ENCODE results near the gene MGMT.

Gene MGMT

GRCh38 chr10:129533281-129533680, 66.2 kb downstream of the MGMT start:
- no peak overlapping the region for H3K4me3 ChIP-seq (ENCODE audit: insufficient read length, low read depth)
- H3K27me3 ChIP-seq (ENCODE audit: insufficient read depth, insufficient read length): no peaks in the 10 kb centered on the region
- H3K4me1 ChIP-seq (ENCODE audit: insufficient read depth, insufficient read length): peaks cover 5% of the 10 kb centered on the region
- no peak overlapping the region for H3K9ac ChIP-seq (ENCODE audit: insufficient read length, low read depth)
- H3K9me3 ChIP-seq (ENCODE audit: insufficient read depth, low read length): no peaks in the 10 kb centered on the region
- no peaks in the 10 kb centered on the region for H3K36me3 ChIP-seq (ENCODE audit: insufficient read depth, insufficient read length, low read length)
- no peak for DNase-seq (ENCODE audit: low read depth, low spot score)
- TF ChIP-seq SUZ12 (IDR thresholded peaks at IDR 0.05; ENCODE audit: extremely low read depth, insufficient read depth, insufficient read length) (no peak), YY1 (IDR thresholded peaks at IDR 0.05; ENCODE audit: insufficient read depth, insufficient read length) (no peak)

GRCh38 chr10:129534826-129535225, 67.8 kb downstream of the MGMT start:
- Histone ChIP-seq H3K9ac (ENCODE audit: insufficient read length, low read depth) (no peak overlapping the region), H3K4me3 (ENCODE audit: insufficient read length, low read depth) (no peak overlapping the region), H3K36me3 (ENCODE audit: insufficient read depth, insufficient read length, low read length) (no peaks in the 10 kb centered on the region), H3K4me1 (ENCODE audit: insufficient read depth, insufficient read length) (peaks cover 5% of the 10 kb centered on the region), H3K9me3 (ENCODE audit: insufficient read depth, low read length) (no peaks in the 10 kb centered on the region), H3K27me3 (ENCODE audit: insufficient read depth, insufficient read length) (no peaks in the 10 kb centered on the region)
- TF ChIP-seq YY1 (IDR thresholded peaks at IDR 0.05; ENCODE audit: insufficient read depth, insufficient read length) (no peak), SUZ12 (IDR thresholded peaks at IDR 0.05; ENCODE audit: extremely low read depth, insufficient read depth, insufficient read length) (no peak)
- no peak for DNase-seq (ENCODE audit: low read depth, low spot score)

- H3K9me3 ChIP-seq (ENCODE audit: insufficient read depth, low read length): no peaks in the 10 kb centered on the region
- no peak for DNase-seq (ENCODE audit: low read depth, low spot score)
- no peak overlapping the region for H3K9ac ChIP-seq (ENCODE audit: insufficient read length, low read depth)
- peaks cover 3% of the 10 kb centered on the region for H3K4me1 ChIP-seq (ENCODE audit: insufficient read depth, insufficient read length)
- no peak for TF ChIP-seq ZNF274 (IDR thresholded peaks at IDR 0.05; ENCODE audit: low read depth, low read length)
- no peak for TF ChIP-seq YY1 (IDR thresholded peaks at IDR 0.05; ENCODE audit: insufficient read depth, insufficient read length)
- TF ChIP-seq SUZ12 (IDR thresholded peaks at IDR 0.05; ENCODE audit: extremely low read depth, insufficient read depth, insufficient read length): no peak
- no peak overlapping the region for H3K4me3 ChIP-seq (ENCODE audit: insufficient read length, low read depth)
- no peaks in the 10 kb centered on the region for H3K27me3 ChIP-seq (ENCODE audit: insufficient read depth, insufficient read length)
- H3K36me3 ChIP-seq (ENCODE audit: insufficient read depth, insufficient read length, low read length): no peaks in the 10 kb centered on the region
Observed at GRCh38 chr10:129536336-129536735, 69.3 kb downstream of the MGMT start.

GRCh38 chr10:129537151-129537550, 70.1 kb downstream of the MGMT start:
- no peaks in the 10 kb centered on the region for H3K27me3 ChIP-seq (ENCODE audit: insufficient read depth, insufficient read length)
- DNase-seq (ENCODE audit: low read depth, low spot score): no peak
- TF ChIP-seq SUZ12 (IDR thresholded peaks at IDR 0.05; ENCODE audit: extremely low read depth, insufficient read depth, insufficient read length) (no peak), ZNF274 (IDR thresholded peaks at IDR 0.05; ENCODE audit: low read depth, low read length) (no peak), YY1 (IDR thresholded peaks at IDR 0.05; ENCODE audit: insufficient read depth, insufficient read length) (no peak)
- H3K4me3 ChIP-seq (ENCODE audit: insufficient read length, low read depth): no peak overlapping the region
- H3K36me3 ChIP-seq (ENCODE audit: insufficient read depth, insufficient read length, low read length): no peaks in the 10 kb centered on the region
- H3K9ac ChIP-seq (ENCODE audit: insufficient read length, low read depth): no peak overlapping the region
- no peaks in the 10 kb centered on the region for H3K9me3 ChIP-seq (ENCODE audit: insufficient read depth, low read length)
- H3K4me1 ChIP-seq (ENCODE audit: insufficient read depth, insufficient read length): peaks cover 1% of the 10 kb centered on the region

GRCh38 chr10:129538236-129538635, 71.2 kb downstream of the MGMT start:
- Histone ChIP-seq H3K36me3 (ENCODE audit: insufficient read depth, insufficient read length, low read length) (no peaks in the 10 kb centered on the region), H3K9ac (ENCODE audit: insufficient read length, low read depth) (no peak overlapping the region), H3K27me3 (ENCODE audit: insufficient read depth, insufficient read length) (no peaks in the 10 kb centered on the region), H3K4me1 (ENCODE audit: insufficient read depth, insufficient read length) (no peaks in the 10 kb centered on the region), H3K4me3 (ENCODE audit: insufficient read length, low read depth) (no peak overlapping the region), H3K9me3 (ENCODE audit: insufficient read depth, low read length) (no peaks in the 10 kb centered on the region)
- TF ChIP-seq YY1 (IDR thresholded peaks at IDR 0.05; ENCODE audit: insufficient read depth, insufficient read length) (no peak), SUZ12 (IDR thresholded peaks at IDR 0.05; ENCODE audit: extremely low read depth, insufficient read depth, insufficient read length) (no peak), ZNF274 (IDR thresholded peaks at IDR 0.05; ENCODE audit: low read depth, low read length) (no peak)
- DNase-seq (ENCODE audit: low read depth, low spot score): no peak

- H3K4me1 ChIP-seq (ENCODE audit: insufficient read depth, insufficient read length): no peaks in the 10 kb centered on the region
- no peak overlapping the region for H3K4me3 ChIP-seq (ENCODE audit: insufficient read length, low read depth)
- H3K9me3 ChIP-seq (ENCODE audit: insufficient read depth, low read length): no peaks in the 10 kb centered on the region
- H3K9ac ChIP-seq (ENCODE audit: insufficient read length, low read depth): no peak overlapping the region
- H3K36me3 ChIP-seq (ENCODE audit: insufficient read depth, insufficient read length, low read length): no peaks in the 10 kb centered on the region
- H3K27me3 ChIP-seq (ENCODE audit: insufficient read depth, insufficient read length): no peaks in the 10 kb centered on the region
- no peak for DNase-seq (ENCODE audit: low read depth, low spot score)
- TF ChIP-seq YY1 (IDR thresholded peaks at IDR 0.05; ENCODE audit: insufficient read depth, insufficient read length) (no peak), ZNF274 (IDR thresholded peaks at IDR 0.05; ENCODE audit: low read depth, low read length) (no peak)
Observed at GRCh38 chr10:129541200-129541599, 74.2 kb downstream of the MGMT start.

GRCh38 chr10:129541748-129542487, 74.9 kb downstream of the MGMT start:
- no peaks in the 10 kb centered on the region for H3K4me1 ChIP-seq (ENCODE audit: insufficient read depth, insufficient read length)

More at GRCh38 chr10:129541748-129542487, 74.9 kb downstream of the MGMT start:
- TF ChIP-seq YY1 (IDR thresholded peaks at IDR 0.05; ENCODE audit: insufficient read depth, insufficient read length) (no peak), ZNF274 (IDR thresholded peaks at IDR 0.05; ENCODE audit: low read depth, low read length) (no peak), SUZ12 (IDR thresholded peaks at IDR 0.05; ENCODE audit: extremely low read depth, insufficient read depth, insufficient read length) (no peak)
- H3K9ac ChIP-seq (ENCODE audit: insufficient read length, low read depth): no peak overlapping the region
- H3K9me3 ChIP-seq (ENCODE audit: insufficient read depth, low read length): no peaks in the 10 kb centered on the region
- H3K4me3 ChIP-seq (ENCODE audit: insufficient read length, low read depth): no peak overlapping the region
- H3K36me3 ChIP-seq (ENCODE audit: insufficient read depth, insufficient read length, low read length): no peaks in the 10 kb centered on the region
- H3K27me3 ChIP-seq (ENCODE audit: insufficient read depth, insufficient read length): no peaks in the 10 kb centered on the region
- no peak for DNase-seq (ENCODE audit: low read depth, low spot score)
